Stimulated activated naive CD8-positive, alpha-beta T cell treated with anti-CD3 and anti-CD28 coated beads, Interleukin-15, Interleukin-2, amounts not matched to agents 100 ng/mL and 50 ng/mL, for 24 hours (primary cell): ENCODE results near the gene TGFB2.

Experiments
- H3K27ac Mint-ChIP-seq: one replicate; pipeline ENCODE4 v1.8.0; 2021; ENCODE audit warnings: mild to moderate bottlenecking, mixed read lengths
- H3K27me3 Mint-ChIP-seq: one replicate; pipeline ENCODE4 v1.8.0; 2021; ENCODE audit warnings: mixed read lengths
- H3K36me3 Mint-ChIP-seq: one replicate; pipeline ENCODE4 v1.8.0; 2021; ENCODE audit warnings: low read depth, mixed read lengths
- H3K4me1 Mint-ChIP-seq: one replicate; pipeline ENCODE4 v1.8.0; 2021; ENCODE audit warnings: low read depth, mixed read lengths
- H3K4me3 Mint-ChIP-seq: one replicate; pipeline ENCODE4 v1.8.0; 2021; ENCODE audit warnings: mild to moderate bottlenecking, mixed read lengths
- H3K9me3 Mint-ChIP-seq: one replicate; pipeline ENCODE4 v1.8.0; 2021; ENCODE audit warnings: mixed read lengths

TGFB2 gene

DNA sequence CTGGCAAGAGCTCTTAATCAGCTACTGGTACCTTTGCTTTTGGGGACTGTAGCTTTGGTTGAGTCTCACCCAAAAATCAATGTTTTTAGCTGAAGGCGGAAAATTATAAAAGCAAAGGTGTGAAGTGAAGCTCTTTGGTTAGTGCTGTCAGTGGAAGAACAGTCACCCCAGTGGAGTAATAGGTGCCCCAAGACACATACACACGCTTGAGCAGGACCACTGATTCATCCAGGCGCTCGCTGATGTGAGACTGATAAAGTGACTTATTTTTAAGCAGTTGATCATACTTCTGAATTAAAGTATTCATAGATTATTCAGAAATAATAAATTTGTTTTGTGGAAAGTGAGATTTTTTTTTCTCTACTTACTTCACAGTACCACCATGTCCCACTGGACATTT is 37.1 kb downstream of the TGFB2 start:
- no peak overlapping the region for H3K4me3 Mint-ChIP-seq
- no peak overlapping the region for H3K27ac Mint-ChIP-seq
- no peaks in the 10 kb centered on the region for H3K36me3 Mint-ChIP-seq
- H3K27me3 Mint-ChIP-seq, result peaks cover 55% of the 10 kb centered on the region
- no peaks in the 10 kb centered on the region for H3K9me3 Mint-ChIP-seq
- peaks cover 7% of the 10 kb centered on the region for H3K4me1 Mint-ChIP-seq

DNA sequence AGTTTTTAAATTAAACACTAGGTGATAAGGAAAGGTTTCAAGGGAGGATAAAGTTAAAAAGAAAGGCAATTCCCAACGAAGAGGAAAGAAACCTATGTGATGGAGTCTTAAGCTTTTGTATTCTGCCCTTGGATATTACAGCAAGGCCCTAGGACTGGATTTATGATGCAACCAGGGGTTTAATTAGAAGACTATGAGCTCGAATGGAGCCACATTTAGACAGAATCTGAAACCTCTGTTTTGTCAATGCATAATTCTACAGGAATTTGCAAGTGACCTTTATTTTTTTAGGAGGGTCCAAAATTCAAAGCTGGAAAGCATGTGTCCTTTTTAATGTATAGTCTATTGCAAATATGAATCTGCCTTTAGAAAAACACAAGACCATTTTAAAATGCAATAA is 37.9 kb downstream of the TGFB2 start:
- Mint-ChIP-seq H3K4me3 (no peak overlapping the region), H3K27ac (no peak overlapping the region), H3K27me3 (peaks cover 60% of the 10 kb centered on the region), H3K9me3 (no peaks in the 10 kb centered on the region), H3K4me1 (no peaks in the 10 kb centered on the region), H3K36me3 (no peaks in the 10 kb centered on the region)

DNA sequence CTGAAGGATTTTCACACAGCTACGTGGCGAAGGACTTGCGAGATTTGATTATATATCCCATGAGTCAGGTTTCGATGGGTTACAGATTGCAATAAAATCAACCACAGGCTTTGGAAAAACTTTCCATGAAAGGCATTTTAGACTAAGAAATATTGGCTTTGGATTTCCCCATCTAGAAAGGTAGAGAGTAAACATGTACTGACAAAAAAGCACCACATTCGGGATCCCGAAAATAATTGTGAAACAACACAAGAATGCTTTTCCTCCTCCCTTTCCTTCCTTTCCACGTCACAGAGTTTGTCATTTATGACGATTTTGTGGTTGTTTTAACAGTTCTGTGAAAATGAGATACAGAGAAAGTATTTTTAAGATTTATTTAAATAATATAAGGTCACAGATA is 38.5 kb downstream of the TGFB2 start:
- no peaks in the 10 kb centered on the region for H3K4me1 Mint-ChIP-seq
- H3K9me3 Mint-ChIP-seq, result no peaks in the 10 kb centered on the region
- H3K27ac Mint-ChIP-seq, result no peak overlapping the region
- H3K36me3 Mint-ChIP-seq, result no peaks in the 10 kb centered on the region
- H3K27me3 Mint-ChIP-seq, result peaks cover 63% of the 10 kb centered on the region
- no peak overlapping the region for H3K4me3 Mint-ChIP-seq

DNA sequence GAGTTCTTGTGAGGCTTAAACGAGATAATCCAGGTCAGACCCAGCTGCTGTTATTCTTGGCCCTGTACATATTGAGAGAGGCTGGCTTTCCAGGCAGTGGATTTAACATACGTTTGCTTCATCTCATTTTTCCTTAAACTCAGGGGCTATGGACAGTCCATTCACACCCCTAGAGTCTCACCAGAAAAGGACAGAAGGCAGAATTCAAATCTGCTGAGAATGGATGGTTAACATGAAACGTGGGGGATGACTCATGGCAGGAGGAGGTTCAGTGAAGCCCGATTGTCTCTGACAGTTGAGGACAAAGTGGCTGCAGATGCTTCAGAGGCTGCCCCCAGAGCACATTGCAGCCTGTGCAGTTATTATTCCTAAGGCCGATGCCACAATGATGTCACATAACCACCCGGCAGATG is 39.5 kb downstream of the TGFB2 start:
- Mint-ChIP-seq H3K36me3 (no peaks in the 10 kb centered on the region), H3K27me3 (peaks cover 64% of the 10 kb centered on the region), H3K4me1 (no peaks in the 10 kb centered on the region), H3K4me3 (no peak overlapping the region), H3K27ac (no peak overlapping the region), H3K9me3 (no peaks in the 10 kb centered on the region)

DNA sequence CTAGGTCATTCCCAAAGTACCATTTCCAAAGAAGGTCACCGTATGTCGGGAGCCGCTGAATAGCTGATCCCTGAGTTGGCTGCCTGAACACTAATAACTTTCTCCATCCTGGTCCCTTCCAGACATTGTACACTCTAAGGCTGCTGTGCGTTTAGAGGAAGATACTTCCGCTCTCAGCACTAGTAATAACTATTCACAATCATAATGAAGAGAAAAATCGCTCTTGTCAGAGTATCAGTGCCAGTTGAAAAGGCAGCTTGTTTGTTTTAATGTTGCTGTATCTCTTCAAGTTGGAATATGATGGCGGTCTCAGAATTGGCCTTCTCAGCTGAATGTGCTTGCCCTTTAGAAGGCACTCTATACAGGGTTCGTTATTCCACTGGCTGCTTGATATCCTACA is 43.5 kb downstream of the TGFB2 start:
- Mint-ChIP-seq H3K4me3 (no peak overlapping the region), H3K4me1 (no peaks in the 10 kb centered on the region), H3K27ac (no peak overlapping the region), H3K36me3 (no peaks in the 10 kb centered on the region), H3K27me3 (peaks cover 56% of the 10 kb centered on the region), H3K9me3 (no peaks in the 10 kb centered on the region)

DNA sequence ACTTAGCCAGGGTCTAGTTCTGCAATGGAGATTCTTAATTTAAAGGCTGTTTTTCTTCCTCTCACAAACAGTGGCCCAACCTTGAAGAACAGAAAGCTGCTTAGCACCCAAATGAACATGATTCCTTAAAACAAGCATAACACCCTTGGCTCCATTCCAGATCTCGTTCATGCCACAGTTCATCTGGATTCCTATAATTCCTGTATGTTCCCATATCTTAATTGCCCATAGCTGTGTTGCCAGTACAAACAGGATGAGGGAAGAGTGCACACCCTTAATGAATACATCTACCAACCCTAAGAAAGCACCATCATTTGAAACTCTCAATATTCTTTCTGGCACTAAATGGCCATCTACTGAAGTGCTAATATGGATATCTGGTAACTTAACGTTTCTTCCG is 45.5 kb downstream of the TGFB2 start:
- Mint-ChIP-seq H3K4me3 (no peak overlapping the region), H3K27me3 (peaks cover 43% of the 10 kb centered on the region), H3K4me1 (no peaks in the 10 kb centered on the region), H3K9me3 (no peaks in the 10 kb centered on the region), H3K27ac (no peak overlapping the region), H3K36me3 (no peaks in the 10 kb centered on the region)

DNA sequence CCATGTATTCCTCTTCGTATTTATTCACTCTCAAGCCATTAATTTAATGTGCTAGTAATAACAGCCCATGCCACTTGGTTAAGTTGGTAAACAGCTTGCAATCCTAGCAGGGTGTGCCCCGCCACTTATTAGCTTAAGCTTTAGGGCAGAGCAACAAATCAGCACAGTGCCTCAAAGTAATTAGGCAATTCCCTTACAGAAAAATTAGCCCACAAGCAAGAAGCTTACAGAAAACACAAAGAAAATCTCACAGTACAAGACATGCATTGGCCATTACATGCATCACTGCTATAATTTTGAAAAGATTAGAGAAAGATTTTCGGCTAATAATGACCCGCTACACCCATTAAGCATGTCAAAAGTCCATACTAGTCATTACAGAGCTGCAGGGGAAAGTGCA is 47.6 kb downstream of the TGFB2 start:
- peaks cover 37% of the 10 kb centered on the region for H3K27me3 Mint-ChIP-seq
- no peaks in the 10 kb centered on the region for H3K4me1 Mint-ChIP-seq
- H3K4me3 Mint-ChIP-seq, result no peak overlapping the region
- H3K27ac Mint-ChIP-seq, result no peak overlapping the region
- no peaks in the 10 kb centered on the region for H3K9me3 Mint-ChIP-seq
- no peaks in the 10 kb centered on the region for H3K36me3 Mint-ChIP-seq

DNA sequence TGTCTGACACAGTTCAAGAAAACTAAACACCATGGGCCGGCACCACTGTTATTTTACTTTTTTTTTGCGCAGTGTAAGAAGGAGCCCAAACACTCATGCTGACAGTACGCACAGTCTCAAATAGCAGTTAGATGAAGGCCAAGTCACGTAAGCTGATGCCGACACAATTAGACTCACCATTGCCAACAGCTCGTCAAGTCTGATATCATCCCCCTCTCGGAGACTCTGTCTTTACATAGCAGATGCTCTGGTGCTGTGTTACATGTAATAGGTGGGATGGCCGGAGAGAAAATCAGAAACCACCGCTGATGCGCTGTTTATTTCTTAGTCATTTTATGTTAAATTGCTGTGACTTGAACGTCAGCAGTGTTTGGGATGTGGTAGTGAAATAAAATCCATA is 49.3 kb downstream of the TGFB2 start:
- H3K4me1 Mint-ChIP-seq, result no peaks in the 10 kb centered on the region
- H3K9me3 Mint-ChIP-seq, result no peaks in the 10 kb centered on the region
- H3K27me3 Mint-ChIP-seq, result peaks cover 32% of the 10 kb centered on the region
- H3K4me3 Mint-ChIP-seq, result no peak overlapping the region
- H3K27ac Mint-ChIP-seq, result no peak overlapping the region
- H3K36me3 Mint-ChIP-seq, result no peaks in the 10 kb centered on the region

DNA sequence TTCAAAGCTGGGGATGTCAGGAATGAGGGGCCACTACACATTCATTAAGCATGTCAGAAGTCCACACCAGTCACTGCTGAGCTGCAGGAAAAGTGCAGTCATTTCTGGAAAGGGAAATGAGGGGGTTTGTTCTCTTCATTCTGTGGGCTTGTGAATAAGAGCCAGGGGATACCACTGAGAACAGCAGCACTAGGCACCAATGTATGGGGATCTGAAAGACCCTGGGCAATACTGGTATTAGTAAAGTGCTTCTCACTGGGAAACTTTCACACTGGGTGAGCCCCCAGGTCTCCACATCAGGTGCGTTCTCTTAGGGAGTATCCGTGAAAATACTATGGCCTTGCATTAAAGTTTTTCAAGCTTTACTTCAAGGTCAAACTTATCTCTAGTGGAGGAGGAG is 49.9 kb downstream of the TGFB2 start:
- Mint-ChIP-seq H3K4me3 (no peak overlapping the region), H3K36me3 (no peaks in the 10 kb centered on the region), H3K27ac (no peak overlapping the region)

DNA sequence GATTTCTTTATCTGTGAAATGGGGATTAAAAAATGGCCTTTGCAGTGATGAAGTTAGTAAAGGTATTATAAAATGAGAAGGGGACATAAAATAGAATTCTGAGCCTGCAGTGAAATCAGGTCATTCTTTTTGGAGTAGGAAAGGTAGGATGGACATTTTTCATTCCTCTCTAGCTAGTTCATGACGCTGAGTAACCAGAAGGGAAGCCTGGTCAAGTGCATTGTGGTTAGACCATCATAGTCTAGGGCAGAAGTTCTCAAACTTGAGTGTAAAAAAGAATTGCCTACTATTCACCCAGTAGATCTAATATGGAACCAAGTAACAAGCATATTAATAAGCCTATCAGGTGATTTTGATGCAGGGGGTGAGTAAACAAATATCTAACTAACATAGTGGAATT is 50.8 kb downstream of the TGFB2 start:
- H3K27me3 Mint-ChIP-seq, result peaks cover 25% of the 10 kb centered on the region
- H3K36me3 Mint-ChIP-seq, result no peaks in the 10 kb centered on the region
- H3K4me3 Mint-ChIP-seq, result no peak overlapping the region
- no peaks in the 10 kb centered on the region for H3K4me1 Mint-ChIP-seq
- no peaks in the 10 kb centered on the region for H3K9me3 Mint-ChIP-seq
- no peak overlapping the region for H3K27ac Mint-ChIP-seq

More for the DNA sequence above, 49.9 kb downstream of the TGFB2 start:
- H3K4me1 Mint-ChIP-seq, result no peaks in the 10 kb centered on the region
- peaks cover 32% of the 10 kb centered on the region for H3K27me3 Mint-ChIP-seq
- H3K9me3 Mint-ChIP-seq, result no peaks in the 10 kb centered on the region

DNA sequence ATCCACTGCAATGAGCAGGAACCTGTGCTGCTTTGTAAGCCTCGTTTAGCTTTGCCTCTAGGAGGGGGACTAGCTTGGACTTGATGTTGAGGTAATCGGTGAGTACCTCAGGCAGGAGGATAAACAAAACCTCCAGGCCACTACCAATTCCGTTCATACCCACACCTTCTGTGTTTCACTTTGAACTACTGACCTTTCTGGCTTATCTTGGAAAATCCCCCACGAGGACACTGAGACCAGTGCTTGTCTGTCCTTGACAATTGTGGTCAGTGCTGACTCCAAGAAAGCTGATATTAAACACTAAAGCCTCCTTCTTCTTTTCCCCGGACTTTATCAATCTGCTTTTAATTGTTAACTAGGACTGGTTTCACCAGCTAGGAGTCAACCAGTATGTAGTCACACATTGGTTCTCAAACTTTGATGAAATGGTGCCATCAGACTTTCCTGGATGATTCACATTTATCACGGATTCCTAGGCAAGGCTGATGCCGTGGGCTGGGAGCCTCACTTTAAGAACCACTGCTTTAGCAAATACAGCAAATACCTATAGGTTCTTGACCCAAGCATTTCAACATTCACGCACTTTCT is 52.7 kb downstream of the TGFB2 start:
- Mint-ChIP-seq H3K9me3 (no peaks in the 10 kb centered on the region), H3K27ac (no peak overlapping the region), H3K27me3 (peaks cover 11% of the 10 kb centered on the region)

DNA sequence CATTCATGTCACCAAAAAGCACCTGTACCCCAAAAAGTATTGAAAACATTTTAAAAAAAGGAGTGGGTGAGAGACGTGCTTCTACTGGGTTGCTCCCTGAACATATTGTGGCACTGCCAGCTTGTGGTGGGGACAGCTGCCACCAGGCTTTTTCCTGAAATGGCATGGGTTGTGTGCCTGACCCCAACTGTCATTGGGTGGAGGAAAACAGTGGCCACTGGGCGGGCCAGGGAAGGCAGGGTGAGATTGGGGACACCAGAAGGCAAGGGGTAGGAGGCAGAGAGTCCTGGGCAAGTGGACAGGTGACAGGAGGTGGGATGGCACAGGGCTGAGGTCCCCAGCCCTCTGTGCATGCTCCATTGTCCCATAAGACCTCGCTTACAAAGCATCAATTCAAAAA is 55.5 kb downstream of the TGFB2 start:
- Mint-ChIP-seq H3K27ac (no peak overlapping the region), H3K4me3 (no peak overlapping the region), H3K36me3 (no peaks in the 10 kb centered on the region), H3K4me1 (no peaks in the 10 kb centered on the region), H3K27me3 (peaks cover 8% of the 10 kb centered on the region), H3K9me3 (no peaks in the 10 kb centered on the region)

More for the DNA sequence above, 52.7 kb downstream of the TGFB2 start:
- Mint-ChIP-seq H3K4me1 (no peaks in the 10 kb centered on the region), H3K4me3 (no peak overlapping the region), H3K36me3 (no peaks in the 10 kb centered on the region)

DNA sequence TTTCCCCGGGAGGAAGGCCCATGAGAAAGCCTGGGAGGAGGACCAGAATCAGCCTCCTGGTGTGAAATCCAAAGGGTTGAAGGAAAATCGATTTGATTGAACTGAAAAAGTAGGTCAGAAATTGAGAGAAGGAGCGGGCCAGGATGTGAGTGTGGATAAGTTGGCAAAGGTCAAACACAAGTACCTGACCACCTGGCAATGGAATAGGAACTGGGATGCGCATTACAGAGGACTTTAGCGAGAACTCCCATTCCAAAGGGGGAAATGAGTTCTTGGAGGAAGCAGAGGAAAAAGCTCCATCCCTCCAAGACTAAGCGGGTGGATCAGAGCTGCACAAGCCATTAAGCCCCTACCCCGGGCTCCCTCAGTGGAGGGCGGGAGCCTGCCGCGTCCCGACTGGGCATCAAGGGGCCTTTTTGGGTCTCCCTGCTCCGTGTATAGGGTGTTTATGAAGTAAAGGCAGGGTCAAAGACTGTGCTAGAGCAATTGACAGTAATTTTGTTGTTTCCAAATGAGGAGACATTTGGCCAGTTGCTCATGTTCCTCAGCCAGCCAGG is 56.4 kb downstream of the TGFB2 start:
- Mint-ChIP-seq H3K36me3 (no peaks in the 10 kb centered on the region), H3K27me3 (peaks cover 8% of the 10 kb centered on the region), H3K27ac (no peak overlapping the region), H3K4me3 (no peak overlapping the region), H3K4me1 (no peaks in the 10 kb centered on the region), H3K9me3 (no peaks in the 10 kb centered on the region)

DNA sequence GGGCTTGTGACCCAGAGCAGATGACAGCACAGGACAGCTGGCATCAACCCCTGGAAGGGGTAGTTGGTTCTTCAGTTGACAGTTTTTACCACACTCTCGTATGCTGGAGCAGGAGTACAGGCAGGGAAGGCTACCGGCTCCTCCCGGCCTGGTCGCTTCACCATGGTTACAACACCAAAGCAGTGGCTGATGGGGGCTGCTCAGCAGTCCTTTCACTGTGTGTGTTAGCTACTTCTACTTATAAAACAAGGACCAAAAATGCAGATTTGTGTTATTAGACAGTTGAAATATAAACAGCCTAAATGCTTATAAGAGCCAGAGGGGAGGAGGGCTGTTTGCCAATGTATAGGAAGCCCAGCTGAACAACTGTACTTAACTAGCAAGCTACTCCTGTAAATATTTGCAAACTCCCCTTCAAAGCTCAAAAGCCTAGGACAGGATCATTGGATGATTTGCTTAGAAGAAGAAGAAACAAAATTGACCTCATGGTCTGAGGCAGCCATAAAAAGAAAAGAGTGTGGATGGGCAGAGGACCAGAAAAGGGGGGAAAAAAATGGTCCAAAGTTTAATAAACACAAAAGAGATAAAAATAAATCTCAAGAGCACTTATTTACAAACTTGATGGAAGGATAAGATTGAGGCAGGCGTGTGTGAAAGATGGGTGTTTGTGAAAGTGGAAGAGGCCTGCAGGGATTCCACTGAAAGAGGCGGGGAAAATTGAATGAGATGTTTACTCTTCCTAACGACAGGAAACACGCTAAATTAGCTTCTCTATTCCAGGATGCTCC is 57.1 kb downstream of the TGFB2 start:
- Mint-ChIP-seq H3K27ac (no peak overlapping the region), H3K36me3 (no peaks in the 10 kb centered on the region), H3K4me1 (no peaks in the 10 kb centered on the region), H3K27me3 (peaks cover 8% of the 10 kb centered on the region), H3K9me3 (no peaks in the 10 kb centered on the region), H3K4me3 (no peak overlapping the region)

DNA sequence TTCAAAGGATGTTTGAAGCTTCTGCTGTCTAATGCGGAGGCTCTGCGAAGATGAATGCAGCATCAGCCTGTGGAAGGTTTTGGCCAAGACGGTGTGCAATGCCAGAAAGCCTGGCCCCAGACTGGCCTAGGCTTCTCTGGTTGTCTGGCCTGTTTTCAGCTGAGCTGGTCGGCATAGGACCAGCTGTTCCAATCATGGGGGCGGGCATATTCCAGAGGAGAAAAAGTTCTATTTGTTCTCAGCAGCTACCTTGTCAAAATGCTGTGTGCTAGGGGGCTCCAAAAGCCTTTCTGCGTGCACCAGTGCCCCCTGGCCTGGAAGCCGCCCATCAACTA is 57.6 kb downstream of the TGFB2 start:
- H3K4me3 Mint-ChIP-seq, result no peak overlapping the region
- H3K27ac Mint-ChIP-seq, result no peak overlapping the region
- H3K27me3 Mint-ChIP-seq, result peaks cover 5% of the 10 kb centered on the region
- H3K36me3 Mint-ChIP-seq, result no peaks in the 10 kb centered on the region
- H3K9me3 Mint-ChIP-seq, result no peaks in the 10 kb centered on the region
- H3K4me1 Mint-ChIP-seq, result no peaks in the 10 kb centered on the region

DNA sequence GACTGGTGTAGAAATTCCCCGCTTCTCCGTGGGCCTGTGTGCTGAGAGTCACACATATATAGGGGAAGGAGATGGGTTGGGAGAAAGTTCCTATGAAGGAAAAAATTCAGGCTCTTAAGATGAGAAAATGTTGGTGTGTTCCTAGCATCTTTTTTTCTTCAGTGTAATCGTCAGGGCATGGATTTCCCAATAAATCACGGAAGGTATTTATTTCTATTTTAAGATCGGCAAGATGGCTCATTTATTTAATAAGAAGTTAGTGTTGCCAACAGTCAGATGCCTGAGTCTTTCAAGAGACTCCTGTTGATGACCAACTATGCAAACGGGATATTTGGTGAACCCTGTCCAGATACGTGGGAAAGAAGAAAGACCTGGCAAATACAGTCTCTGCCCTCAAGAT is 58.2 kb downstream of the TGFB2 start:
- Mint-ChIP-seq H3K27me3 (peaks cover under 1% of the 10 kb centered on the region), H3K27ac (no peak overlapping the region), H3K36me3 (no peaks in the 10 kb centered on the region), H3K4me3 (no peak overlapping the region), H3K9me3 (no peaks in the 10 kb centered on the region), H3K4me1 (no peaks in the 10 kb centered on the region)
